OCI-M2 (cell line): ENCODE results near the gene ABLIM2.

Experiments used
- DNase-seq: peaks from one replicate; lab custom pipeline; 2025; ENCODE audit not compliant: unreplicated experiment; lab: John Stamatoyannopoulos, UW

Gene ABLIM2

GRCh38 chr4:8087921-8088495, 70.6 kb downstream of the ABLIM2 start:
- DNase-seq, result no peak

GRCh38 chr4:8086783-8087445, 71.7 kb downstream of the ABLIM2 start:
- no peak for DNase-seq

- no peak for DNase-seq
Observed at GRCh38 chr4:8085491-8086117, 73.0 kb downstream of the ABLIM2 start.

GRCh38 chr4:8084712-8085490, 73.7 kb downstream of the ABLIM2 start:
- no peak for DNase-seq

- DNase-seq, result no peak
Observed at GRCh38 chr4:8084031-8084660, 74.5 kb downstream of the ABLIM2 start.

GRCh38 chr4:8083086-8083825, 75.4 kb downstream of the ABLIM2 start:
- DNase-seq, result no peak

- no peak for DNase-seq
Observed at GRCh38 chr4:8082517-8083055, 76.0 kb downstream of the ABLIM2 start.

- DNase-seq, result no peak
Observed at GRCh38 chr4:8081621-8082516, 76.7 kb downstream of the ABLIM2 start.

GRCh38 chr4:8081171-8081570, 77.4 kb downstream of the ABLIM2 start:
- no peak for DNase-seq

- DNase-seq, result no peak
Observed at GRCh38 chr4:8080754-8081065, 77.9 kb downstream of the ABLIM2 start.

- DNase-seq, result no peak
Observed at GRCh38 chr4:8079916-8080753, 78.5 kb downstream of the ABLIM2 start.

GRCh38 chr4:8079031-8079885, 79.4 kb downstream of the ABLIM2 start:
- DNase-seq, result peak; percentile 0

GRCh38 chr4:8078610-8079015, 80.0 kb downstream of the ABLIM2 start:
- no peak for DNase-seq

- DNase-seq, result no peak
Observed at GRCh38 chr4:8078109-8078494, 80.5 kb downstream of the ABLIM2 start.

- DNase-seq, result no peak
Observed at GRCh38 chr4:8077181-8078108, 81.2 kb downstream of the ABLIM2 start.

- no peak for DNase-seq
Observed at GRCh38 chr4:8076023-8076422, 82.6 kb downstream of the ABLIM2 start.
